HepG2 (cell line): Measurements from ENCODE around the gene EGLN2. TPM values are rescaled to one million over a fixed set of nuclear protein-coding genes. Genes with fewer than 3 reads are reported as not detected.
A peak's percentile ranks its signal among the peaks of the same experiment; 100 is the strongest.

Experiments
- ATAC-seq: fragments of 200-7000 bp; cut with Tn5 transposase; 3 replicates; pipeline ENCODE4 v1.9.1; 2020; ENCODE audit warnings: mild to moderate bottlenecking, moderate library complexity
- BruUV-seq: library from RNA; stranded (reverse); fragments of 400-500 nt; replicated peaks from 2 replicates; lab custom pipeline; 2021; lab: Mats Ljungman, UMichigan
- CTCF ChIA-PET: fragments of 300-600 bp; formaldehyde crosslinking; extraction: SDS; loops from one replicate; lab custom pipeline; 2021; ENCODE audit warnings: low total read pairs, inconsistent platforms, low intra/inter-chr PET ratio; lab: Yijun Ruan, JAX
- POLR2A ChIA-PET: fragments of 350-600 bp; sonication (Branson Sonifier 250); formaldehyde crosslinking; loops from one replicate; lab custom pipeline; 2020; ENCODE audit warnings: antibody characterized with exemption, inconsistent platforms; lab: Yijun Ruan, JAX
- DNase-seq: peaks from one replicate; pipeline ENCODE4 v3.0.0-alpha.2; 2015; ENCODE audit warnings: low spot score
- FAIRE-seq: peaks from 3 replicates; lab custom pipeline; 2011; peaks lifted over from hg19 to GRCh38; lab: Jason Lieb, UNC
- H2AFZ ChIP-seq: one replicate; pipeline ENCODE4 v1.6.1; 2011; ENCODE audit warnings: low read length, inconsistent platforms
- H3K27ac ChIP-seq: fragments of 300-600 bp; 3 replicates; pipeline ENCODE4 v1.8.0; 2011; ENCODE audit warnings: mixed run types, mild to moderate bottlenecking, mixed read lengths, low read length, inconsistent platforms; ENCODE audit not compliant: insufficient read depth; ENCODE audit errors: extremely low read length
- H3K27me3 ChIP-seq, 2 experiments: fragments of 200-600 bp in 1 of 2; 2 replicates in 1 of 2; 3 replicates in 1 of 2; pipeline versions ENCODE4 v1.6.0 to v1.8.0; 2011; ENCODE audit warnings: low read length in 2 of 2, mild to moderate bottlenecking in 2 of 2, moderate library complexity in 2 of 2, inconsistent platforms in 1 of 2; ENCODE audit not compliant: insufficient read depth in 2 of 2, control insufficient read depth in 1 of 2
- H3K36me3 ChIP-seq, 2 experiments: fragments of 200-600 bp in 1 of 2; replicated peaks in 1 of 2; 2 replicates in 1 of 2; 3 replicates in 1 of 2; pipeline versions ENCODE4 v1.5.1 to v1.8.0; 2011; ENCODE audit warnings: low read length in 2 of 2, inconsistent platforms in 1 of 2; ENCODE audit not compliant: insufficient read depth in 2 of 2, control insufficient read depth in 1 of 2
- H3K4me1 ChIP-seq: 2 replicates; pipeline ENCODE4 v1.5.1; 2012; ENCODE audit warnings: low read length, inconsistent platforms; ENCODE audit not compliant: insufficient read depth
- H3K4me2 ChIP-seq: 2 replicates; pipeline ENCODE4 v1.6.0; 2011; ENCODE audit warnings: low read depth, low read length, inconsistent platforms
- H3K4me3 ChIP-seq, 3 experiments: fragments of 200-600 bp in 1 of 3; sonication (generic), shearing (Covaris generic) in 1 of 3; replicated peaks in 1 of 3; 2 replicates each; pipeline ENCODE4 v1.5.1; 2011 to 2016; ENCODE audit warnings: low read length in 3 of 3, inconsistent platforms in 2 of 3, low read depth in 2 of 3, mild to moderate bottlenecking in 2 of 3, control low read depth in 1 of 3, mixed read lengths in 1 of 3; ENCODE audit not compliant: insufficient read depth in 1 of 3
- H3K79me2 ChIP-seq: one replicate; pipeline ENCODE4 v1.6.1; 2011; ENCODE audit warnings: low read length, inconsistent platforms; ENCODE audit not compliant: insufficient read depth
- H3K9ac ChIP-seq: 2 replicates; pipeline ENCODE4 v1.6.0; 2011; ENCODE audit warnings: mild to moderate bottlenecking, low read depth, low read length, inconsistent platforms; ENCODE audit not compliant: insufficient read depth
- H3K9me3 ChIP-seq: 2 replicates; pipeline ENCODE4 v1.5.1; 2012; ENCODE audit warnings: mild to moderate bottlenecking, low read length
- H4K20me1 ChIP-seq: 2 replicates; pipeline ENCODE4 v1.6.0; 2011; ENCODE audit warnings: inconsistent platforms, mild to moderate bottlenecking, low read length, moderate library complexity; ENCODE audit not compliant: insufficient read depth
- BATF2 ChIP-seq: sonication (generic); formaldehyde crosslinking; IDR thresholded peaks from 2 replicates; pipeline ENCODE4 v1.8.0; 2022; ENCODE audit warnings: mild to moderate bottlenecking, missing genetic modification reagents, moderate library complexity
- ZBTB40 ChIP-seq, 2 experiments: fragments of 450-650 bp in 1 of 2; sonication (generic) in 1 of 2; formaldehyde crosslinking in 1 of 2; IDR thresholded peaks; 2 replicates each; pipeline versions ENCODE4 v1.6.1 to v1.8.0; 2016 to 2022; ENCODE audit warnings: antibody characterized with exemption in 1 of 2, mild to moderate bottlenecking in 1 of 2, missing genetic modification reagents in 1 of 2
- WGBS: methylation state at CpG from one replicate; pipeline ENCODE4 v1.1.6; 2017; ENCODE audit warnings: low lambda C conversion rate; 5-methylcytosine and 5-hydroxymethylcytosine counted together
- in situ Hi-C: cut with HindIII; loops from 2 replicates; pipeline ENCODE4 v1.10.0; 2017; ENCODE audit warnings: low pct_unique_long_range_greater_than_20kb; ENCODE audit not compliant: extremely low pct_ligation_motif_present
- intact Hi-C: fragments of 100-400 bp; cut with micrococcal nuclease; formaldehyde crosslinking; loops from one replicate; pipeline ENCODE4 v1.10.0; 2022; ENCODE audit not compliant: unreplicated experiment
- polyA plus RNA-seq, 8 experiments: library from polyadenylated mRNA; depleted of rRNA in 3 of 8; stranded (reverse) in 7 of 8; unstranded in 1 of 8; fragments of >200 nt; fragmentation: Illumina TruSeq in 4 of 8; extraction: Trizol in 4 of 8; gene quantifications; 2 replicates each; pipeline versions ENCODE4 v1.2.1 to v1.2.3, GENCODE V29; 2011 to 2016; ENCODE audit warnings: low read depth in 4 of 8, missing spikeins in 1 of 8, mixed read lengths in 1 of 8; ENCODE audit not compliant: insufficient read depth in 1 of 8
- total RNA-seq, 5 experiments: library from RNA; depleted of rRNA; stranded (reverse); fragments of >200 nt; fragmentation: Illumina TruSeq; extraction: Trizol; gene quantifications; 2 replicates each; pipeline ENCODE4 v1.2.3, GENCODE V29; 2016; ENCODE audit warnings: low read depth in 1 of 5

EGLN2 gene
- total and polyA plus RNA-seq, 2 of the 13 experiments (the other 11 are each of a cell fraction or from before 2014, with no cell fraction given) = 16.5 to 40.8 TPM

- CTCF ChIA-PET = no interaction called here
- in situ Hi-C loops = no loop called here
These were observed 2.7 kb downstream of the EGLN2 start for GRCh38 chr19:40801426-40802299.

More at GRCh38 chr19:40801426-40802299, 2.7 kb downstream of the EGLN2 start:
- intact Hi-C loops = no loop called here
- DNase-seq (no peak), ATAC-seq (no peak), FAIRE-seq (no peak)
- Histone ChIP-seq H3K27me3 (no peaks in the 10 kb centered on the region; a peak in 2 of 5 replicates), H3K4me1 (peaks cover 66% of the 10 kb centered on the region), H3K79me2 (peaks cover 34% of the 10 kb centered on the region), H2AFZ (no peak overlapping the region), H3K4me2 (peak overlapping the region; percentile 37; the same call in 1 of the 2 replicates), H4K20me1 (peaks cover 2% of the 10 kb centered on the region; the same call in 1 of the 2 replicates), H3K9ac (no peak overlapping the region), H3K9me3 (no peaks in the 10 kb centered on the region), H3K4me3 (no peak overlapping the region; a peak in 1 of 6 replicates), H3K27ac (no peak overlapping the region), H3K36me3 (peaks cover 4 to 12% of the 10 kb centered on the region in 2 experiments; a peak in 2 of 5 replicates)
- no peak for TF ChIP-seq BATF2 (CRISPR knock-in tag)
- peak; percentile 15; the same call in 1 of the 2 replicates for TF ChIP-seq ZBTB40 (IDR thresholded peaks at IDR 0.05)
- TF ChIP-seq ZBTB40 (CRISPR knock-in tag; IDR thresholded peaks at IDR 0.05) = no peak
- POLR2A ChIA-PET = interaction anchor here (1.5 to 5.0 kb wide), 3 partner anchors 24 to 85 kb away, joined by 3 to 28 read pairs (median 4); partner anchors contain the start of genes ACTMAP, COQ8B, ITPKC and RAB4B
- WGBS = 77% methylated on average over 10 of the region's 13 CpGs
- TSS peak; percentile 69 for BruUV-seq
